Measurements from ENCODE around the gene DGKD.
"Not testable (repeated sequence)": the region's sequence is repeated elsewhere in the genome, so short reads cannot be mapped to it uniquely, and the experiment has no call there.

The DGKD gene

DNA sequence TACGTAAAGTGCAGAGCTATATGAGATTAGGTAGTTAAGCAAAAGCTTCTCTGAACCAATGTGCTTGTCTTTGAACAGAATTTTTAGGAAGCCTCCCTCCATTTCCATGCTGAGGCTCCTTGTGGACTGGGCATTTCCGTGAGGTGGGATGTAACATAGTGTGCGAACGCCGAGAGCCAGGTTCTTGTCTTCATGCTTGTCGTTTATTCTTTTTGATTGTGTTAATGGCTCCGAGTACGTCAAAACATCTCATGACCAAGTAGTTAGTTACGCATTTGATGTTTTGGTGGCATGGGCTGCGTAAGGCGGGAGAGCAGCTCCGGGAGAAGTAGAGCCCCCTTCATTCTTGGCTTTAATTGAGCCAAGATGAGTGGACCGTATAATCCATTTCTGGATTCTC is 32.9 kb downstream of the DGKD start:
- DNase-seq = no peak

DNA sequence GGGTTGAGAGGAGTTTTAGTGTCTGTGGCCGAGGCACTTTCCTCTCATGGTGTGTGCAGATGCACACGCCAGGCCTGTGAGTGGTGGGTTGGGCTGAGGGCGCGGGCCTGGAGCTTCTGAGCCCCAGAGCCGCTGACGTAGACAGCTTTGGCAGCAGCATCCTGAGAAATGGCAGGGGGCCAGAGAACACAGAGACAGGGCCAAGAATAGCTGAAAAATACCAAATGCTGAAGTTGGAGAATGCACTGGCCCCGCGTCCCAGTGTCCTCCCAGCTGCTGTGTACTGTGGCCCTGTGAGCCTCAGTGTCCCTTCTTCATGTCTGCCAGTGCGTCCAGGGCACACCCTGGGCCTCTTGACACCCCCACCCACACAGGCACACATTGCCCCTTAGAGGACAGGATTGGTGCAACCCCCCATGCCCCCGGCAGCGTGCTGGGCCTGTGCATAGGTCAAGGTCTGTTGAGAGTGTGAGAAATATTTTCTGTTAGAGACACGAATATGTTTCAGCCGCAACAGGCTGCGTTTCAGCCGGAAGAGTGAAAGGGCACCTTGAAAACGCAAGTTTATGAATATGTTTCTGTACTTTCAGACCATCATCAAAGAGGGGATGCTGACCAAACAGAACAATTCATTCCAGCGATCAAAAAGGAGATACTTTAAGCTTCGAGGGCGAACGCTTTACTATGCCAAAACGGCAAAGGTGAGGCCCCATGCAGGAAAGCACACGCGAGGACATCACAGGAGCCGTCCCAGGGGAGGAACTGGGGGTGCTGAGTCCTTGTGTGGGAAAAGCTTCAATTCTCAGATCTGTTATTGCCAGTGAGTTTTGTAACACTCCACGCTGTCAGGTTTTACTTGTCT is 33.6 kb downstream of the DGKD start:
- no peak for DNase-seq

DNA sequence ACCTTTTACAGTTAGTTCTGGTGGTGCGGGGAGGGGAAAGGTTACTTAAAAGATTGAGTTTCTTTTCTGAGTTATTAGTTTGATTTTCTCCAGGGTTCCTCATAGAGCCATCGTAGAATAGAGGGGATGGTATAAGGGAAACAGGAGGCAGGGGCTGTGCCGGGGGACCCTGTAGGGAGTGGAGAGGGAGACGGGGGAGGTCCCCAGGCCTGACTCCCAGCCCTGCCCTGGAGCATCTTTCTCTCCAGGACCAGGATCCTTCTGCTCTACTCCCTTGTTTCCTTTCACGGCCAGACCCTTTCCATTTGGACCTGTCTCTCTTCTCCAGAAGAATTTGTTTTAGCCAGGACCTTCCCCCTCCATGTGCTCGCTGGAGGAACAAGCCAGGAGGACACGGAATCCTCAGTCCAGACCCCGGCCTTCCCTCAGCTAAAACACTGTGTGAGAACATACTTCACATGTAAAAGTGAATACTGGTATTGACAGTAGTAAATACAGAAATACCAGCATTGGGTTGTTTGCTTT is 35.4 kb downstream of the DGKD start:
- DNase-seq = no peak

DNA sequence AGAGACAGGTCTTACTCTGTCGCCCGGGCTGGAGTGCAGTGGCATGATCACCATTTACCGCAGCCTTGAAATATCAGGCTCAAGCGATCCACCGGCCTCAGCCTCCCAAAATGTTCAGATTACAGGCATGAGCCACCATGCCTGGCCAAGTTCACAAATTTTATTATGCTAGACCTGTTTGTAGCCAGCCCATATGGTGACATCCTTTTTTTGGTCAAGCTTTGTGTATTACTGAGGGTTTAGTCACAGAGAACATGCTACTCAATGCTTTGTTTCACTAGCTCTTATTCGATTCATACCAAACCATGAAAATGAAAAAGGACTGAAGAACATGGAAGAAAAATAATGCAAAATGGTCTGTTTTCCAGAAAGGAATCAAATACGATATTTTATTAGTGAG is 41.4 kb downstream of the DGKD start:
- no peak for DNase-seq

DNA sequence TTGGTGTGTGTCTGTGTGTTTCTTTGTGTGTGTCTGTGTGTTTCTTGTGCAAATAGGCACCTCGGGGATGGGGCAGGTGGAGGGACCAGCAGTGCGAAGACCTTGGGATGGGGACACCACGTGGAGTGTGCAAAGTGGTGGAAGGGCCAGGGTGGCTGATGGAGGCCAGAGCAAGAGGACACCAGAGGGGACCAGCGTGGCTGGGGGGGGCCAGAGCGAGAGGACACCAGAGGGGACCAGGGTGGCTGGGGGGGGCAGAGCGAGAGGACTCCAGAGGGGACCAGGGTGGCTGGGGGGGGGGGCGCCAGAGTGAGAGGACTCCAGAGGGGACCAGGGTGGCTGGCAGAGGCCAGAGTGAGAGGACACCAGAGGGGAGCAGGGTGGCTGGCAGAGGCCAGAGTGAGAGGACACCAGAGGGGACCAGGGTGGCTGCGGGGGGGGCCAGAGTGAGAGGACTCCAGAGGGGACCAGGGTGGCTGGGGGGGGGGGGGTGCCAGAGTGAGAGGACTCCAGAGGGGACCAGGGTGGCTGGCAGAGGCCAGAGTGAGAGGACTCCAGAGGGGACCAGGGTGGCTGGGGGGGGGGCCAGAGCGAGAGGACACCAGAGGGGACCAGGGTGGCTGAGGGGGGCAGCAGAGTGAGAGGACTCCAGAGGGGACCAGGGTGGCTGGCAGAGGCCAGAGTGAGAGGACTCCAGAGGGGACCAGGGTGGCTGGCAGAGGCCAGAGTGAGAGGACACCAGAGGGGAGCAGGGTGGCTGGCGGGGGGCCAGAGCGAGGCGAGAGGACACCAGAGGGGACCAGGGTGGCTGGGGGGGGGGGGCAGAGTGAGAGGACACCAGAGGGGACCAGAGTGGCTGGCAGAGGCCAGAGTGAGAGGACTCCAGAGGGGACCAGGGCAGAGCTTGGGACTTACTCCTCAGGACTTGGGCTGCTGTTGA is 42.7 kb downstream of the DGKD start:
- DNase-seq = not testable (repeated sequence)

DNA sequence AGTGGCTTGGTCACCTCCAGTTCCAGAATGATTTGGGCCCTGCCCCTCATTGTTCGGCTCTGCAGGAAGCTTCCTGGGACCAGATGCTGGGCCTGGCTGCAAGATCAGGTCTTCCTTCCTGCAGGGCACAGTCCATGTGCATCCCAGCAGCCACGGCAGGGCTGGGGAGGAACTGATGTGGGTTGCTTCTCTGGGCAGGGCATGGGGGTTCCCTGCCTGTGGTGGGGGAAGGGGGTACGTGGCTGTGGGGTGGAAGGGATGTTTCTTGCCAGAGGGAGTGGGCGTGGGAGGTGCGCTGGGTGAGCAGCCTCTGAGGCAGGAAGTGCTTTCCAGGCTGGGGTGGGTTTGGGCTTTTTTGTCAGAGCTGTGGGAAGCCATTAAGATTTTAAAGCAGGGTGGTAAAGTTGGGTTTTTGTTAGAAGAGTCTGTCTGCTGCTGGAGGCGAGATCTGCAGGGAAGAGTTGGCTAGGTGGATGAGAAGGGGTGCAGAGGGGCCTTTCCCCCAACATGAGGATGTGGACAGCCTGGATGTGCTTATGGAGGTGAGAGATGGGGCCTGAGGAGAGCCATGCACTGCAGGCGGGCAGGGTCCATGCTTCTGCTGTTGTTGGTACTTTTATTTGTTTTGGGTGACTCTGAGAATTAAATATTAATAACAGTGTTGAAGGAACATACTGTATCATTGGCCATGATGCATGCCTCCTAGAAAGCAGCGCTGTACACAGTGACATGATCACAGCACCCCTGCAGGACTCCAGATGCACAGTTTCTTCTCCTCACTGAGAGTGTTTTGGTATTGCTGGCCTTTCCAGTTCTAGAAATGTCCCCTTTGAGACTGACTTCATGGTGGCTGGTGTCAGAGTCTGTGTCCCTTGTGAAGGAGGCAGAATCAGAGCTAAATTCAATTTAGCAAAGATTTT is 45.3 kb downstream of the DGKD start:
- no peak for DNase-seq

DNA sequence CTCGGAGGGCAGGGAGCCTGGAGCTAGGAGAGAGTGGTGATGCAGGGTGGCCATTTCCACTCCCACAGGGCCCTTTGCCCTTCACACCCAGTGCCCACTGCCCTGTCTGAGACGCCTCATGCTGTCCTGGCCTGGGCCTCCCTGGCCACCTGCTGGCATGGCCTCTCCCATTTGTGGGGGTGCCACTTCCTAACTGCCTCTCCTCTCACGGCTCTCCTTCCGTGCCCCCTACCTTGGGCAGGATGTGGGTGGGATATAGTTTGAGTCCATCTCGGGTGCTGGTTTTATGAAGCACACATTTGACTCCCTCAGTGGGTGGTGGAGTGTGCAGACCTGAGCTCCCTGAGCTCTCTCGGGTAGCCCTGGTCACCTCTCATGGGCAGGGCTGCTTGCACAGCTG is 46.0 kb downstream of the DGKD start:
- no peak for DNase-seq

DNA sequence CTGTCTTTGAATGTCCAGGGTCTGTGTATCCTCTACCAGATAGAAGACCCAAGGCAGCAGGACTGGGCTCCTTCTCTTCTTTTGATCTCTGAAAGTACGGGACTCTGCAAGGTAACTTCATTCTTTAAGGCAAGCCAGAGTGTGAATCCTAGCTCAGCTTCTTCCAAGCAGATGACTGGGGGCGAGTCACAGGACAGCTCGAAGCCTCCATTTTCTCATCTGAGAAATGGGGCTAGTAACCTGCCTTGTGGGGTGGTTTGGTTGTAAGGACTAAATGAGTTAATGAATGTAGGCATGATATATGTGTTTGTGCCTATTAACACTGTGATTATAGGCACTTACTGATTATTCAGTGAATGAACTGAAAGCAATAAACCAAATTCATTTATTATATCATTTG is 46.7 kb downstream of the DGKD start:
- no peak for DNase-seq

DNA sequence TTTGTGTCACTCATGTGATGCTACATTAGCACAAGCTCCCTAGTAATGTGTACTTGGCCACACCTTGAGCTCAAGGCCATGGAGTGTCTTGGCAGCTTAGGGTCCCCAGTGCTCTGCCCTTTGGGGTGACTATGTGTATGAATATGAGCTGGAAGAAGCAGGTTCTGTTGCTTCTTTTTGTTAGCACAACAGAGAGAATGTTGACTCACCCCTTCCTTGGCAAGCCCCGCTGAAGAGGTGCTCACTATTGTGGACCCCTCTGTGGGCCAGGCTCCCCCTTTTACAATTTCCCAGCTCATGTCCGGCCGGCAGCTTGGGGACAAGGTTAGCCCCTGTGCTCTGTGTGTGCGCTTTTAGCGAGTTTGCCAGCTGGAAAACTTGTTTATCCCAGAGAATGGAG is 48.1 kb downstream of the DGKD start:
- DNase-seq = no peak

DNA sequence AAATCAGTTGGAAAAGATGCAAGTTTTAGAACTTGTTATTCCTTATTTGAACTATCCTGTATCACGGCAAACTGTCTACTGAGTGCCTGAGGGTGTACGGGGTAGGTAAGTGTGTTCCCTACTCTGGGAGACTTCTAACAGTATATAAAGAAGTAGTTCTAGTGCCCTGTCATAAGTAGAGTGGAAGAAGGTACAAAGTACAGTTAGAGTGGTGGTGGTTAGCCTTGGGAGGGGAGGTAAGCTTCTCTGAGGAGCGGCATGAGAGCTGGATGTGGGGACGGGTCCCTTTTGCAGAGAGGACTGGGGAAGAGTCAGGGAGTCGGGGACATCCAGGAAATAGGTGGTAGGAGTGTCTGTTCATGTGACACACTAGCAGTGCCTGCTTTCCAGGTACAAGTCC is 48.5 kb downstream of the DGKD start:
- no peak for DNase-seq

DNA sequence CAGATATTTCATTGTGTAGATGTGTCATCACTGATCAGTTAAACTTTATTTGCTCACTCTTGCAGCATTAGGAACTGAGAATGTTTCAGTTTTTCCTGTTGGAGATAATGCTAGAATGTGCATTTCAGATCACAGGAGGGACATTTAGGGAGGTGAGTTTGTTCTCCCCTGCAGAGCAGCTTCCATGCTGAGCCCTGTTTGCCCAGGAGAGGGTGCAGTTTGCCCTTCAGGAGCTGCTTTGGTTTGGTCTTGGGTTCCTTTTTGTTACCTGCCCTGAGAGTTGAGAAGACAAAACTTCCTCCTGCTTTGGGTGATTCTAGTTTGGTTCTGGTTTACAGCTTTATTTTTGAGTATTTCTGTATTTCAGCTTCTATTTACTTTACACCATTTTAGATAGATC is 49.9 kb downstream of the DGKD start:
- no peak for DNase-seq

DNA sequence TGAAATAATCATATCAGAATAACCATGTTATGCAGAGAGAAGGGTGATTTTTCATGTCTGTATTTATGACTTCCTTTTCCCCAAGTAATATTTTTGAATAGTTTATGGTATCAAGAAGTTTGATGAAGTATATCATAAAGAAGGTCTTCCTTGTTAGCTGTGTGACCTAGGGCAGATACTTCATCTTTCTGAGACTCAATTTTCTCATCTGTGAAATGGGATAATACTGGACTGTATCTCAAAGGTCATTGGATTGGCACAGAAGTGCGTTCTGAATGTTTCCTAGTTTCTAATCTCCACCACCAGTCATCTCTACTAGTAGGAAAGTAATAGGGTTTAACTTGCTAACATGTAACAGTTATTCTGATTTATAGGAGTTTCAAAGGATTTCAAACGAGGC is 52.6 kb downstream of the DGKD start:
- no peak for DNase-seq

DNA sequence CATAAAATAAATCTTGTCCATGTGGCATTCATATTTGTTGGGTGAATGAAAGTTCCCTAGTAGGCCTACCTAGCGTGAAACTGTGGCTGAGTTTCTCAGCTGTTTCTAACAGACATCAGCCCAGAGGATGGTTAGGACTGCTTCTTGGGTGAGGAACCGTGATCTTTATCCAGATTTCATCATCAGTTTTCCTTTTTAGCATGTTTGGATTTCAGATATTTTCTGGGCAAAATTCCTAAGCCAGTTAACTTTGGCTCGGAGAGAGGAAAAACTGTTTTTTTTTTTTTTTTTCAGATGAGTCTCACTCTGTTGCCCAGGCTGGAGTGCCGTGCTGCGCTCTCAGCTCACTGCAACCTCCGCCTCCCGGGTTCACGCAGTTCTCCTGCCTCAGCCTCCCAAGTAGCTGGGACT is 53.5 kb downstream of the DGKD start:
- DNase-seq = no peak

DNA sequence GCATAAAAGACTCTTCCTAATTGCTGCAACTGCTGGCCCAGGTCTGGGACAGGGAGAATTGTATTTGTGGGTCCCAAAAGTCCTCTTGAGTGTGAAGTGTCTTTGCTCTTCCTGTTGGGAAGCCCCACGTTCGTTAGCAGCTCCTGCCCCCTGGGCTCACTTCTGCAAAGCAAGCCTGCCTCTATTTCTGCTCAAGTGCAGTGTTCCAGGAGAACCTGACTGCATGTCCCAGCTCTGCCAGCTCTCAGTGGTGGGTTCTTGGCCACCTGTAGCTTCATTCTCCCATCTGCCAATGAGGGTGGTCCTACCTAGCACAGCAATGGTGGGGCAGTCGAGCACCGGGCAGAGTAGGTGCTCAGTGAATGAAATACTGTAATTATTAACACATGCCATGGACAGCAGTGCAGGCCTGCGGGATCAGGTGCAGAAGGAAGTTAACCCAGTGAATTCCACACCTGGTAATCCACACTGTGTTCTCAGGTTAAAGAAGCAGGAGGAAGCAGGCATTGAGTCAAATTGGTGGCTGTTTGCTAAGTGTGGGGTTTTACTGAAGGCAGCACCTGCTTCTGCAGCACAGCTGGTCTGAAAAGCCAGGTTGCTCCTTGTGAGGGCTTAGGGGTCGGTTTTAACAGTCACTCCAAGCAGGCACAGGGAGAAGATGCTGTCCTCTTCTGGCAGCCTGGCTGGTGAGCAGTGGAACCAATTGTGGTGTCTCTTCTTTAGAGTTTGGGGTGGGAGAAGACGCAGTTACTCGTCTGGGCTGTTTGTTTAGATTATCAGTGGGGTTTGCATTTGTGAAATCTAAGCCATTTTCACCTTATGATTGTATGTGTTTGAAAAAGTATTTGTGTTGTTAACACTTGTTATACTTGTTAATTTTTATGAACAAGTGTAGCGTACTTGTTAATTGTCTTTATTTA is 54.3 kb downstream of the DGKD start:
- no peak for DNase-seq

DNA sequence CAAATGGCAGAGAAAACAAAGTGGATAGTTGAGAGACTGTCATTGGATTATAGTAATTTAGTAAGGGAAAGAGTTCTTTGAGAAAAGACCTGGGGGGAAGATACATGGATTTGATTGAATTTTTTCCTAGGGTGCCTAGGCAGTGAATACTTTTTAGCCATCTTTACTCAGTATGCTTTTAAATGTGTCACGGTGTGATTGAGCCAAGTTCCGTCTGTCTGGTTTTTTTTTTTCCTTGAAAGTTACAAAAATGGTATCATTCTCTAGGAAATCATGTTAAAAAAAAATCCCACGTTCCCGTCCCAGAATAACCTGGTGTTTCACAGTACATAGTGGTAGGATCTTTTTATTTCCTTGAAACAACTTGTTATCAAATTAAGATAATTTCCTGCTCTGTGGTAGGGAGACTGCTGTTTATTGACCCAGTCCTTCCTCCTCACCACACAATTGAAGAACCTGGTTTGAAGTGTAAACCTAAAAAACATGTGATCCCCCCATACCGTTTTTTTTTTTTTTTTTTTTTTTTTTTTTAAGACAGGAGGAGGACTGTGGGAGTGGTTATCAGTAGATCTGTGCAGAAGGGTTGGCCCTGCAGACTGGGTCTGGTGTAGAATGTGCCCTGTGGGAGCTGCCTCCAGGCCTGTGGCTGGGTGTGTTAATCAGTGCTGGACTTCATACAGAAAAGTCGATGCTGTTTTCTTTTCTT is 55.1 kb downstream of the DGKD start:
- no peak for DNase-seq

DNA sequence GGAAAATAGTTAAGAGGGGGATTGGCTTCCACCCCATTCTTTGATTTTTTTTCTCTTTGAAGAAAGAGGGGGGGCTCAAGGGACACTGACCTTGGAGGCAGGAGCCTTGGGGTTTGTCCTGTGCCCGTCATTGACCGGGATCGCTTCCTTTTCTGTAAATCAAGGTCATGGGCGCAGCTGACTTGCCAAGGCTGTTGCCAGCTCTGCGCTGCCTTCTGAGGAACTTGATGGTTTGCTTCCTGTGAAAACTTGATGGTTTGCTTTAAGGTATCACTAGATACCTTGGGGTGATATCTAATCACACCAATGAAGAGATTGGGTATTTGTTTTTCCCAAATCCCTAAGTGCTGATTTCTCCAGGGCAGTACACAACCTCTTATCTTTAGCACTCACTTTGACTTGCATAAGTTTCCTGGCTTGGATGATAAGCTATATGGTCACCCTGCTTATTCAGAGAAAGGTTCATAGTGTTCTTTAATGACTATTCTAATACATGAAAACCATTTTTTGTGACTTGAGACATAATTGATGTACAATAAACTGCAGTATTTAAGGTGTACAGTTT is 56.0 kb downstream of the DGKD start:
- no peak for DNase-seq

DNA sequence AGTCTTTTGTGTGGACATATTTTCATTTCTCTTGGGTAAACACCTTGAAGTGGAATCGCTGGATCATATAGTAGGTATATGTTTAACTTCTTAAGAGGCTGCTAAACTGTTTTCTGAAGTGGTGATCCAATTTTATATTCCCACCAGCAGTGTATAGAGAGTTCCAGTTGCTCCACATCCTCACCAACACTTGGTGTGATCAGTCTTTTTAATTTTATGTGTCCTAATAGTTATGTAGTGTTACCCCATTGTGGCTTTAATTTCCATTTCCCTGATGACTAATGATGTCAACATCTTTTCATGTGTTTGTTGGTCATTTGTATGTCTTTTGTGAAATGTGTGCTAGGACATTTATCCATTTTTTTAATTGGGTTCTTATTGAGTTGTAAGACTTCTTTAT is 56.9 kb downstream of the DGKD start:
- no peak for DNase-seq

DNA sequence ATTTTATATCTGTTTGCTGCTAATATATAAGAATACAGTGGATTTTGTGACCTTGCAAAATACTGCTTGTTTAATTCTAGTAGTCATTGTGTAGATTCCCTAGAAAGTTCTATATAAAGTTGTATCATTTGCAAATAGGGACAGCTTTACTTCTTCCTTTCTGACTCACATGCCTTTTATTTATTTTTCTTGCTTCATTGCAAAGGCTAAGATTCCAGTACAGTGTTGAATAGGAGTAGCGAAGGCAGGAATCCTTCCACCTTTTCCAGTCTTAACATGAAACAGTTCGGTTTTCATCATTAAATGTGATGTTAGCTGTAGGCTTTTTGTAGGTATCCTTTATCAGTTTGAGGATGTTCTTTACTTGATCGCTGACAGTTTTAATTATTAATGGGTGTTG is 58.1 kb downstream of the DGKD start:
- DNase-seq = no peak

DNA sequence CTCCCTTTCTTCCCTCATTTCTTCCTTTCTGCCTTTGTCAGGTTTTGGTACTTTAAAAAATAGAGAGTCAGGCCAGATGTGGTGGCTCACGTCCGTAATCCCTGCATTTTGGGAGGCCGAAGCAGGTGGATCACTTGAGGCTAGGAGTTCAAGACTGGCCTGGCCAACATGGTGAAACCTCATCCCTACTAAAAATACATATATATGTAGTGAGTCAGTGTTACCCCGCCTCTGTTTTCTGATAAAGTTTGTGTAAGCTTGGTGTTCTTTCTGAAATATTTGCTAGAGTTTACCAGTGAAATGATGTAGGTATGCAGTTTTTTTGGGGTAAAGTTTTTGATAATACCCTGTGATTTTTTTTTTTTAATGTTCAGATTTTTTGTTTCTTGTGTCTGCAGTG is 58.8 kb downstream of the DGKD start:
- no peak for DNase-seq

DNA sequence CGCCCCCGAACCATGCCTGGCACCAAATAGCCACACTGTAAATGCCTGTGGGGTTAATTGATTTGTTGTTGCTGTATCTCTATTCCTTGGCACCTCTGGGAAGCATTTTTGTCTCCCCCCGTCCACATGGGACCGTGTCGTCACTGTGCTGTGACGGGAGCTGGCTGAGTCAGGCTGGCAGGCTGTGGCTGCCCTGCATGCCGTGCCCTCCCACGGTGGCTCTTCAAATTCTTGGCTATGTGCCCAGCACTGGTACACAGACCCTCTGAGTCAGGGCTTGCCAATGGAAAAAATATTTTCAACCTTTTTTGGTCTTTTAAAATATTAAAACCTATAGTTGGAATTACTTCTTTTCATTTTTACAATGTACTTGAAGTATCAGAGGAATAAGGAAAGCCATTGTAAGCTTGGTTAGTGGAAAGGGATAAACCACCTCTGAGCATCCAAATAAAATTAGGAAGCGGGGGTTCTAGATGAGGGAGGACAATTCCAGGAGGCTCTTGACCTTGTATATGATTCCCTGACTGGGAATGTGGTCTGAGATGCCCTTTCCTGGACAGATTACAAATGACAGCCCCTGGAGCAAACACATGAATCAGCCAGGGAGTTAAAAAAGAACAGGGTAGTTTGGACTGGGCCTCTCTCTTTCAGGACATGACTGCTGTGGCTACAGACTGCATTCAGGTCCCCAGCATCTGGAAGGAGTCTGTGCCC is 59.4 kb downstream of the DGKD start:
- DNase-seq = no peak

All from NCI-H2227 treated with DMSO at 0.1 percent for 48 hours (cell line).